G401.6 (cell line): ENCODE results near the gene TES.

Experiments used
- FAIRE-seq: peaks from 2 replicates; lab custom pipeline; 2012; peaks lifted over from hg19 to GRCh38; lab: Jason Lieb, UNC

TES gene

GRCh38 chr7:116193329-116194087 is 16.8 kb upstream of the TES start:
- FAIRE-seq, result no peak

GRCh38 chr7:116194115-116194514 is 16.2 kb upstream of the TES start:
- no peak for FAIRE-seq

GRCh38 chr7:116195451-116195850 is 14.9 kb upstream of the TES start:
- no peak for FAIRE-seq

- FAIRE-seq, result no peak
Measured at GRCh38 chr7:116196947-116197346, 13.4 kb upstream of the TES start.

- FAIRE-seq, result no peak
Measured at GRCh38 chr7:116197360-116197759, 13.0 kb upstream of the TES start.

GRCh38 chr7:116198748-116199410 is 11.5 kb upstream of the TES start:
- no peak for FAIRE-seq

GRCh38 chr7:116200963-116201362 is 9.4 kb upstream of the TES start:
- FAIRE-seq, result no peak

GRCh38 chr7:116206141-116206540 is 4.2 kb upstream of the TES start:
- no peak for FAIRE-seq

- no peak for FAIRE-seq
Measured at GRCh38 chr7:116208919-116209318, 1.4 kb upstream of the TES start.

GRCh38 chr7:116209561-116210070 is 723 bp upstream of the TES start:
- no peak for FAIRE-seq

- no peak for FAIRE-seq
Measured at GRCh38 chr7:116211006-116211912, 920 bp downstream of the TES start.

GRCh38 chr7:116211913-116212596 is 1.7 kb downstream of the TES start:
- FAIRE-seq, result no peak

- FAIRE-seq, result no peak
Measured at GRCh38 chr7:116212869-116213268, 2.5 kb downstream of the TES start.

- FAIRE-seq, result no peak
Measured at GRCh38 chr7:116213361-116214130, 3.2 kb downstream of the TES start.

GRCh38 chr7:116214921-116215320 is 4.6 kb downstream of the TES start:
- no peak for FAIRE-seq

- FAIRE-seq, result no peak
Measured at GRCh38 chr7:116215551-116215950, 5.2 kb downstream of the TES start.

- no peak for FAIRE-seq
Measured at GRCh38 chr7:116216956-116217571, 6.7 kb downstream of the TES start.

- FAIRE-seq, result no peak
Measured at GRCh38 chr7:116218051-116218645, 7.8 kb downstream of the TES start.

GRCh38 chr7:116218747-116219146 is 8.4 kb downstream of the TES start:
- no peak for FAIRE-seq

- FAIRE-seq, result no peak
Measured at GRCh38 chr7:116219288-116219687, 8.9 kb downstream of the TES start.
